Bronchial epithelial cell (primary cell): ENCODE results near the gene PSPC1. TPM values are rescaled to one million over a fixed set of nuclear protein-coding genes. Genes with fewer than 3 reads are reported as not detected.

Experiments used
- DNase-seq: peaks from one replicate; pipeline ENCODE4 v3.0.0-alpha.2; 2010; ENCODE audit warnings: low read depth
- FAIRE-seq: peaks from 2 replicates; lab custom pipeline; 2011; peaks lifted over from hg19 to GRCh38; lab: Jason Lieb, UNC
- H3K27me3 ChIP-seq: 2 replicates; pipeline ENCODE4 v1.5.1; 2011; ENCODE audit warnings: low read length; ENCODE audit not compliant: control insufficient read depth, insufficient read depth
- H3K36me3 ChIP-seq: 2 replicates; pipeline ENCODE4 v1.5.1; 2011; ENCODE audit warnings: low read length; ENCODE audit not compliant: control insufficient read depth, insufficient read depth
- H3K4me3 ChIP-seq: 2 replicates; pipeline ENCODE4 v1.5.1; 2011; ENCODE audit warnings: mild to moderate bottlenecking, low read depth, low read length, control low read depth
- CTCF ChIP-seq: IDR thresholded peaks from 2 replicates; pipeline ENCODE4 v1.5.1; 2011; ENCODE audit warnings: mild to moderate bottlenecking, moderate library complexity, low read length, control low read depth, inconsistent platforms; ENCODE audit not compliant: insufficient read depth, severe bottlenecking
- total RNA-seq: library from RNA; depleted of rRNA; stranded (reverse); fragments of >200 nt; gene quantifications from 2 replicates; pipeline ENCODE4 v1.2.1, GENCODE V29; 2014

PSPC1 gene
- total RNA-seq, 1 donor from 2014 or later: 37.4 TPM

- no peak for DNase-seq
- Histone ChIP-seq H3K27me3 (no peaks in the 10 kb centered on the region), H3K36me3 (peaks cover 3% of the 10 kb centered on the region), H3K4me3 (no peak overlapping the region)
- no peak for TF ChIP-seq CTCF
- no peak for FAIRE-seq
These were observed 14.8 kb downstream of the PSPC1 start for GRCh38 chr13:19767966-19768365.

GRCh38 chr13:19766591-19766990, 16.2 kb downstream of the PSPC1 start:
- no peak for TF ChIP-seq CTCF
- Histone ChIP-seq H3K27me3 (no peaks in the 10 kb centered on the region), H3K36me3 (no peaks in the 10 kb centered on the region), H3K4me3 (no peak overlapping the region)
- FAIRE-seq (no peak), DNase-seq (peak; percentile 3)

- H3K27me3 ChIP-seq: no peaks in the 10 kb centered on the region
- no peak for FAIRE-seq
- TF ChIP-seq CTCF: no peak
- H3K36me3 ChIP-seq: no peaks in the 10 kb centered on the region
- no peak for DNase-seq
- no peak overlapping the region for H3K4me3 ChIP-seq
These were observed 18.5 kb downstream of the PSPC1 start for GRCh38 chr13:19764237-19764636.

GRCh38 chr13:19763618-19764017, 19.1 kb downstream of the PSPC1 start:
- no peaks in the 10 kb centered on the region for H3K36me3 ChIP-seq
- FAIRE-seq: no peak

GRCh38 chr13:19759669-19760068, 23.1 kb downstream of the PSPC1 start:
- no peak for FAIRE-seq
- Histone ChIP-seq H3K36me3 (no peaks in the 10 kb centered on the region), H3K4me3 (no peak overlapping the region), H3K27me3 (no peaks in the 10 kb centered on the region)
- no peak for DNase-seq
- no peak for TF ChIP-seq CTCF

More at GRCh38 chr13:19763618-19764017, 19.1 kb downstream of the PSPC1 start:
- TF ChIP-seq CTCF: no peak
- H3K27me3 ChIP-seq: no peaks in the 10 kb centered on the region
- no peak for DNase-seq
- H3K4me3 ChIP-seq: no peak overlapping the region

- DNase-seq (no peak), FAIRE-seq (no peak)
- Histone ChIP-seq H3K36me3 (peaks cover 3% of the 10 kb centered on the region), H3K27me3 (no peaks in the 10 kb centered on the region), H3K4me3 (no peak overlapping the region)
- no peak for TF ChIP-seq CTCF
These were observed 40.1 kb downstream of the PSPC1 start for GRCh38 chr13:19742643-19743042.
